Gastroesophageal sphincter (tissue), 4 donors: ENCODE results near the gene TSPAN13. TPM values are rescaled to one million over a fixed set of nuclear protein-coding genes. Genes with fewer than 3 reads are reported as not detected.

Experiments used
- ATAC-seq: fragments of 150-250 bp; one replicate; pipeline ENCODE4 v1.9.1; 2016; ENCODE audit warnings: mild to moderate bottlenecking, moderate library complexity
- H3K27ac ChIP-seq, 4 donors: fragments of 200-600 bp; sonication (generic) in 3 of 4; 1 replicate in 3 of 4; 2 replicates in 1 of 4; pipeline ENCODE4 v1.5.1; 2016 to 2019
- H3K27me3 ChIP-seq: fragments of 200-600 bp; sonication (generic); one replicate; pipeline ENCODE4 v1.5.1; 2019
- H3K36me3 ChIP-seq, 2 donors: fragments of 200-600 bp; sonication (generic); one replicate each; pipeline ENCODE4 v1.5.1; 2019; ENCODE audit warnings: control low read depth in 1 of 2
- H3K4me1 ChIP-seq, 3 donors: fragments of 200-600 bp; sonication (generic); 1 replicate in 2 of 3; 2 replicates in 1 of 3; pipeline ENCODE4 v1.5.1; 2016 to 2019; ENCODE audit warnings: control low read depth in 2 of 3
- H3K4me3 ChIP-seq, 2 donors: fragments of 200-600 bp; sonication (generic); one replicate each; pipeline ENCODE4 v1.5.1; 2019; ENCODE audit warnings: mild to moderate bottlenecking in 1 of 2, moderate library complexity in 1 of 2
- H3K9me3 ChIP-seq, 3 donors: fragments of 200-600 bp; sonication (generic); one replicate each; pipeline ENCODE4 v1.5.1; 2017 to 2019; ENCODE audit warnings: control low read depth in 2 of 3
- CTCF ChIP-seq, 4 experiments: fragments of 200-600 bp in 2 of 4; fragments of 450-650 bp in 2 of 4; sonication (generic) in 1 of 4; IDR thresholded peaks; one replicate each; pipeline ENCODE4 v1.5.1; 2017 to 2019; ENCODE audit warnings: antibody characterized with exemption in 4 of 4, mild to moderate bottlenecking in 2 of 4, moderate library complexity in 2 of 4
- EP300 ChIP-seq: sonication (generic); formaldehyde crosslinking; IDR thresholded peaks from one replicate; pipeline ENCODE4 v1.6.1; 2017; ENCODE audit warnings: antibody characterized with exemption, mild to moderate bottlenecking
- POLR2A ChIP-seq, 2 donors: fragments of 450-650 bp; IDR thresholded peaks; one replicate each; pipeline ENCODE4 v1.6.1; 2017; ENCODE audit warnings: antibody characterized with exemption in 2 of 2, mild to moderate bottlenecking in 2 of 2, moderate library complexity in 1 of 2
- POLR2AphosphoS5 ChIP-seq: sonication (generic); formaldehyde crosslinking; IDR thresholded peaks from one replicate; pipeline ENCODE4 v1.6.1; 2017; ENCODE audit warnings: antibody characterized with exemption
- WGBS, 2 donors: methylation state at CpG; one replicate each; pipeline ENCODE4 v1.1.5; 2018; ENCODE audit warnings: low coverage in 1 of 2; 5-methylcytosine and 5-hydroxymethylcytosine counted together
- total RNA-seq, 4 donors: library from RNA; depleted of rRNA; stranded (reverse); fragments of >200 nt; gene quantifications; one replicate each; pipeline ENCODE4 v1.1.0, GENCODE V29; 2016

Gene TSPAN13
- total RNA-seq, 4 donors from 2014 or later = 2.5 to 13.3 (median 6.4) TPM

- Histone ChIP-seq H3K27me3 (no peaks in the 10 kb centered on the region), H3K4me1 (peaks cover 0 to 25% (median 0%) of the 10 kb centered on the region in 3 donors), H3K9me3 (no peaks in the 10 kb centered on the region), H3K27ac (no peak overlapping the region), H3K4me3 (no peak overlapping the region), H3K36me3 (no peaks in the 10 kb centered on the region)
- TF ChIP-seq POLR2AphosphoS5 = peak; percentile 24
- TF ChIP-seq CTCF (IDR thresholded peaks at IDR 0.05) = no peak
- TF ChIP-seq POLR2A (IDR thresholded peaks at IDR 0.05) = no peak
- no peak for TF ChIP-seq EP300
- 39 to 96% methylated on average over 3 to 6 of the region's 6 CpGs for WGBS, 2 donors
- ATAC-seq = peak; percentile 65
Observed at GRCh38 chr7:16739863-16740622, 13.5 kb upstream of the TSPAN13 start.

- no peak for ATAC-seq
- no peak for TF ChIP-seq POLR2AphosphoS5
- TF ChIP-seq EP300 = no peak
- no peak for TF ChIP-seq CTCF (IDR thresholded peaks at IDR 0.05)
- no peak for TF ChIP-seq POLR2A (IDR thresholded peaks at IDR 0.05)
- Histone ChIP-seq H3K9me3 (no peaks in the 10 kb centered on the region), H3K4me1 (peaks cover 0 to 25% (median 0%) of the 10 kb centered on the region in 3 donors), H3K36me3 (no peaks in the 10 kb centered on the region), H3K27me3 (no peaks in the 10 kb centered on the region), H3K27ac (no peak overlapping the region), H3K4me3 (no peak overlapping the region)
- WGBS, 2 donors = 62 to 77% methylated on average over 3 of the region's 3 CpGs
Observed at GRCh38 chr7:16740623-16740953, 13.0 kb upstream of the TSPAN13 start.

GRCh38 chr7:16740996-16741395 lies 12.6 kb upstream of the TSPAN13 start:
- H3K36me3 ChIP-seq = no peaks in the 10 kb centered on the region
- no peak for ATAC-seq
- WGBS, 2 donors = 83 to 100% methylated on average over 1 of the region's 1 CpG
- no peaks in the 10 kb centered on the region for H3K27me3 ChIP-seq
- H3K4me3 ChIP-seq = no peak overlapping the region
- H3K9me3 ChIP-seq = no peaks in the 10 kb centered on the region
- TF ChIP-seq CTCF (IDR thresholded peaks at IDR 0.05) (no peak), EP300 (no peak), POLR2AphosphoS5 (no peak), POLR2A (IDR thresholded peaks at IDR 0.05) (no peak)
- H3K4me1 ChIP-seq = peaks cover 0 to 25% (median 0%) of the 10 kb centered on the region in 3 donors
- no peak overlapping the region for H3K27ac ChIP-seq

- WGBS, 2 donors = 100% methylated on average over 1 of the region's 1 CpG
- no peak for ATAC-seq
- TF ChIP-seq POLR2AphosphoS5 (no peak), CTCF (IDR thresholded peaks at IDR 0.05) (no peak), POLR2A (IDR thresholded peaks at IDR 0.05) (no peak), EP300 (no peak)
Observed at GRCh38 chr7:16741676-16742075, 11.9 kb upstream of the TSPAN13 start.

GRCh38 chr7:16742547-16742946 lies 11.0 kb upstream of the TSPAN13 start:
- ATAC-seq = no peak
- H3K4me3 ChIP-seq = no peak overlapping the region
- no peak overlapping the region for H3K27ac ChIP-seq
- 67 to 95% methylated on average over 3 of the region's 3 CpGs for WGBS, 2 donors
- H3K9me3 ChIP-seq = no peaks in the 10 kb centered on the region
- no peaks in the 10 kb centered on the region for H3K36me3 ChIP-seq
- no peak for TF ChIP-seq POLR2AphosphoS5
- no peak for TF ChIP-seq POLR2A (IDR thresholded peaks at IDR 0.05)
- TF ChIP-seq EP300 = no peak
- no peak for TF ChIP-seq CTCF (IDR thresholded peaks at IDR 0.05)
- peaks cover 0 to 33% (median 0%) of the 10 kb centered on the region in 3 donors for H3K4me1 ChIP-seq
- no peaks in the 10 kb centered on the region for H3K27me3 ChIP-seq

More at GRCh38 chr7:16741676-16742075, 11.9 kb upstream of the TSPAN13 start:
- Histone ChIP-seq H3K4me3 (no peak overlapping the region), H3K4me1 (peaks cover 0 to 26% (median 0%) of the 10 kb centered on the region in 3 donors), H3K27me3 (no peaks in the 10 kb centered on the region), H3K36me3 (no peaks in the 10 kb centered on the region), H3K27ac (no peak overlapping the region), H3K9me3 (no peaks in the 10 kb centered on the region)
